NCI-H2171 treated with DMSO at 0.1 percent for 48 hours (cell line): ENCODE results near the gene FCSK.

ENCODE experiments used
- DNase-seq: peaks from one replicate; lab custom pipeline; 2025; lab: John Stamatoyannopoulos, UW

FCSK gene

GRCh38 chr16:70480127-70481105 is 26.0 kb downstream of the FCSK start:
- DNase-seq: peak; percentile 95

- DNase-seq: no peak
Measured at GRCh38 chr16:70481929-70482536, 27.6 kb downstream of the FCSK start.

GRCh38 chr16:70482624-70483023 is 28.2 kb downstream of the FCSK start:
- no peak for DNase-seq

GRCh38 chr16:70483426-70483825 is 29.0 kb downstream of the FCSK start:
- DNase-seq: peak; percentile 92

GRCh38 chr16:70484867-70485266 is 30.5 kb downstream of the FCSK start:
- no peak for DNase-seq

- DNase-seq: peak; percentile 97
Measured at GRCh38 chr16:70490261-70490660, 35.9 kb downstream of the FCSK start.

GRCh38 chr16:70493802-70494201 is 39.4 kb downstream of the FCSK start:
- DNase-seq: no peak

GRCh38 chr16:70494202-70494770 is 39.9 kb downstream of the FCSK start:
- DNase-seq: no peak

GRCh38 chr16:70494777-70495176 is 40.4 kb downstream of the FCSK start:
- no peak for DNase-seq

GRCh38 chr16:70495425-70496182 is 41.2 kb downstream of the FCSK start:
- peak; percentile 95 for DNase-seq

- no peak for DNase-seq
Measured at GRCh38 chr16:70496513-70496912, 42.1 kb downstream of the FCSK start.

GRCh38 chr16:70508752-70509151 is 54.4 kb downstream of the FCSK start:
- no peak for DNase-seq

- no peak for DNase-seq
Measured at GRCh38 chr16:70510216-70510615, 55.8 kb downstream of the FCSK start.

- no peak for DNase-seq
Measured at GRCh38 chr16:70511833-70512232, 57.4 kb downstream of the FCSK start.

- DNase-seq: no peak
Measured at GRCh38 chr16:70512456-70512855, 58.1 kb downstream of the FCSK start.

GRCh38 chr16:70520612-70521297 is 66.4 kb downstream of the FCSK start:
- DNase-seq: no peak

GRCh38 chr16:70522216-70523075 is 68.1 kb downstream of the FCSK start:
- DNase-seq: no peak

GRCh38 chr16:70523076-70523742 is 68.8 kb downstream of the FCSK start, which contains the start of gene COG4:
COG4 (minus strand) TSS chr16:70523554; CDS start chr16:70523543, 11 bp downstream.
- peak; percentile 92 for DNase-seq

GRCh38 chr16:70523743-70524398 is 69.5 kb downstream of the FCSK start, which contains the start of gene SF3B3:
SF3B3 (plus strand) TSS chr16:70523816; CDS start chr16:70526657, 2,841 bp downstream.
- peak; percentile 92 for DNase-seq
